ENCODE results near the gene MEF2D. TPM values are rescaled to one million over a fixed set of nuclear protein-coding genes. Genes with fewer than 3 reads are reported as not detected.

Gene MEF2D
- total RNA-seq, 1 experiment from 2014 or later = 21.9 TPM

Other genes with a start within 250 kb of the MEF2D start
- 66.1 and 74.9 TPM in 2 replicates for gene SMG5, start 217.9 kb downstream of the MEF2D start, total RNA-seq (2014; rRNA removed)
- 2.9 and 3.2 TPM in 2 replicates for gene TMEM79, start 216.4 kb downstream of the MEF2D start, total RNA-seq (2014; rRNA removed)
- gene GLMP, start 205.1 kb downstream of the MEF2D start, total RNA-seq (2014; rRNA removed) = 42.2 and 45.6 TPM in 2 replicates
- gene VHLL, start 201.5 kb downstream of the MEF2D start, total RNA-seq (2014; rRNA removed) = not detected in 2 replicates
- 341 and 346 TPM in 2 replicates for gene CCT3, start 162.5 kb downstream of the MEF2D start, total RNA-seq (2014; rRNA removed)
- gene TSACC, start 162.2 kb downstream of the MEF2D start, total RNA-seq (2014; rRNA removed) = not detected in 2 replicates
- not detected in 2 replicates for gene RHBG, start 131.6 kb downstream of the MEF2D start, total RNA-seq (2014; rRNA removed)
- gene IQGAP3, start 71.8 kb upstream of the MEF2D start, total RNA-seq (2014; rRNA removed) = 45.6 and 48.0 TPM in 2 replicates
- not detected in 2 replicates for gene TTC24, start 78.9 kb upstream of the MEF2D start, total RNA-seq (2014; rRNA removed)
- 74.9 and 101 TPM in 2 replicates for gene NAXE, start 91.0 kb upstream of the MEF2D start, total RNA-seq (2014; rRNA removed)
- 24.1 and 26.0 TPM in 2 replicates for gene GPATCH4, start 100.7 kb upstream of the MEF2D start, total RNA-seq (2014; rRNA removed)
- gene HAPLN2, start 118.6 kb upstream of the MEF2D start, total RNA-seq (2014; rRNA removed) = not detected in 2 replicates
- gene BCAN, start 141.3 kb upstream of the MEF2D start, total RNA-seq (2014; rRNA removed) = not detected in 2 replicates
- 470 and 483 TPM in 2 replicates for gene NES, start 176.6 kb upstream of the MEF2D start, total RNA-seq (2014; rRNA removed)
- gene CRABP2, start 204.8 kb upstream of the MEF2D start, total RNA-seq (2014; rRNA removed) = 1.5 and 2.2 TPM in 2 replicates
- 10.0 and 11.2 TPM in 2 replicates for gene METTL25B, start 227.7 kb upstream of the MEF2D start, total RNA-seq (2014; rRNA removed)
- gene ISG20L2, start 228.0 kb upstream of the MEF2D start, total RNA-seq (2014; rRNA removed) = 14.2 and 25.6 TPM in 2 replicates
- gene MRPL24, start 240.3 kb upstream of the MEF2D start, total RNA-seq (2014; rRNA removed) = 80.4 and 86.1 TPM in 2 replicates

Data from LHCN-M2 (cell line).